ENCODE measurements around the gene DUSP7.

Gene DUSP7

GRCh38 chr3:52023860-52024764 lies 32.3 kb downstream of the DUSP7 start:
- no peak for DNase-seq

GRCh38 chr3:52023101-52023770 lies 33.1 kb downstream of the DUSP7 start:
- DNase-seq, result no peak

- DNase-seq, result no peak
Measured at GRCh38 chr3:52022323-52023100, 33.9 kb downstream of the DUSP7 start.

DNA sequence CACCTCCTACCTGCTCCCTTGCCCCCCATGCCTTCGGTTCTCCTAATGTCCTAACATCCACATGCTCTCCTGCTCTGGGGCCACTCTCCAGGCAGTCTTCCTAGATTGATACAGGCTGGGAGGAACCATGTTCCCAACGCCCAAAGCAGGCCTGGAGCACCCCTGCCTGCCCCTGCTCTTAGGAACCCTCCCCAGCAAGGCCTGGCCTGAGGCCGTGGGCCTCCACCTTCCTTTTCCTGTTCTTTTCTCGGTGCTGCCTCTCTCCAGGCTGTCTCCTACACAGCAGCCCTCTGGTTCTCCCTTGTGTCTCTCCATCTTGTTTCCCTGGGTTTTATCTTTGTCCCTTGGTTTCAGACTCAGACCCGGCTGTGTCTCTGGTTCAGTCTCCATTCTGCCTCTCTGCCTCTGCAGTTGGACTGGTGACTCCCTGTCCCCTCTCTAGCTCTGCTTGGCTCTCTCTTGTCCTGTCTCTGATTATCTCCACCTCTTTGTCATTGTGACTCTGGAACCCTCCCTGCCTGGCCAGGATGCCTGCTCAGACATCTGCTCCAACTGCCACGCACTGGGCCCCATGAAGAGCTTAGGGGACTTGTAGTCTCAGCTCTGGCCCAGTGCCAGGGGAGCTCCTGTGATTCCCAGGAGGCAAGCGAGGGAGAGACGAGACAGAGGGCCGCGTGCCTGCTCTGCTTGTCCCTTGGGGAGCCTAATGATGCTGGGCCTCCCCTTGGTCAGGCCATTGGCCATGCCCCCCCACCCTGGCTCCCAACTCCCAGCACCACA lies 34.7 kb downstream of the DUSP7 start:
- DNase-seq, result no peak

DNA sequence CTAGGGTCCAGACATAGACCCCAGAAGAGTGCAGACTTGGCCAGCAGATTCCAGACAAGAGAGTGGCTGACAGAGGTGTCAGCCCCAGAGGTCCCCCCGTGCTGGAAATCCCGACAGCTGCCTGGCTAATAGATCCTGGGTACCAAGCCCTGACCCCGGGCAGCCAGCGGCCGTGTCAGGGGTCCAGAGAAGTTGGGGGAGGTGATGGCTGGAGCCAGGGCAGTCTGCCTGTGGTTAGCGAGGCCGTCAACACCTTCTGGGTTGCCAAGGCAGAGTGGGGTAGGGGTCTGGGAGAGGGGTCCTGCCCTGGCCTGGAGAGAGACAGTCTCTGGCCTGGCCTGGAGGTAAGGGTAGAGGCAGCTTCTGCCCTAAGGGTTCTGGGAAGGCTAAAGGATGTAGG lies 35.6 kb downstream of the DUSP7 start:
- DNase-seq, result no peak

- no peak for DNase-seq
Measured at GRCh38 chr3:52019352-52020080, 36.9 kb downstream of the DUSP7 start.

DNA sequence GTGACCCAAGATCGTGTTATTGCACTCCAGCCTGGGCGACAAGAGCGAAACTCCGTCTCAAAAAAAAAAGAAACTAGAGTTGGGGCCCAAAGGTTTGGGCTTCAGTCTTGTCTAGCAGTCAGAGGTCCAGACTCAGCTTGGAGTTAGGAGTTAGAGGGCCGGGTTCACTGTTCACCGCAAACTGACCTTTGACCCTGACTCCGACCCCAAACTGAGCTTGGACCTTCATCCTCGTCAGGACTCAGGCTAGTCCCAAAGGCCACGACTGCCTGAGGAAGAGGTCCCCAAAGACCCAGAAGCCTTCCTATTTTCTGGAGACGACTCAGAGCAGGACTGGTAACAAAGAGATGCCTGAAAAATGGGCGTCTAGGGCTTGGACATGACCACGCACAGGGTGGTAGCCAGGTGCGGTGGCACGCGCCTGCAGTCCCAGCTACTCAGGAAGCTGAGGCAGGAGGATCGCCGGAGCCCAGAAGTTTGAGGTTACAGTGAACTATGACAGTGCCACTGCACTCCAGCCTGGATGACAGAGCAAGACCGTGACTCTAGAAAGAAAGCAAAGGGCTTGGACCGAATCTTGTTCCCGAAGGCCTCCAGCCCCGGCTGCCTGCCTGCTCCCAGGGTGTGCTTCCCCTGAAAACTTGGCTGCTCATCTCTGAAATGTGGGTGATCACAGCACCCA lies 37.9 kb downstream of the DUSP7 start:
- DNase-seq, result no peak

- no peak for DNase-seq
Measured at GRCh38 chr3:52017586-52017985, 38.8 kb downstream of the DUSP7 start.

DNA sequence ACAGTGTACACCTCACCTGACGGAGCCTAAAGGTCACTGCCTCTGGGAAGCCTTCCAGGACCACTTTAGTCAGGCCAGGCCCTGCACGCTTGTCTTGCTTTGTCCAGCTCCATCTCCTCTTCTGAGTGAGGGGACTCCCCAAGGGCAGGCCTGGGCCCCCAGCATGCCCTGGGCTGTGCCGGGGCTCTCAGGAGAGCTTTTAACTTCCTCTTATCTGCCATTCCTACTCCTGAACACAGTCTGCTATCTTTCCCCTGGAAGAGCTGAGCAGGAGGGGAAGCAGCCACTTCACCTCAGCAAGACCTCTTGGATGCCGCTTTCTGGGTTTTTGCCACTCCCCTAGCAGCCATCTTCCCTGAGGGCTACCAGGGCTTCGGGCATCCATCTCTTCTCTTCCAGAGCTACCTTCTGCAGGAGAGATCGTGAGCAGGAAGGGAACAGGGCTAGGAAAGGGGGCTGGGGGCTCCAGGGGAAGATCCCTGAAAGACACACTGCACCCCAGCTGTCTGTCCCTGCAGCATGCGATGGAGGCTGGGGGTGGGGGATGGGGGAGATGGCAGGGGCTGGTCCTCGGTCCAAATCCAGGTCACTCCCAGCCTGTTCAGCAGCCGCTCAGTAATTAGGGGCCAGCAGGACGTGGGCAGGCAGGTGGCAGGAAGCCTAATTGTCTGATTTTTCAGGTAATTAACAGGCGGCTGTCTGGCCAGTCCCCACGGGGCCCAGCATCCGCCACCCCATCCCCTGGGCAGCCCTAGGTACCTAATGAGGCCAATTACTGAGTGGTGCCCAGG lies 40.7 kb downstream of the DUSP7 start:
- DNase-seq, result no peak

DNA sequence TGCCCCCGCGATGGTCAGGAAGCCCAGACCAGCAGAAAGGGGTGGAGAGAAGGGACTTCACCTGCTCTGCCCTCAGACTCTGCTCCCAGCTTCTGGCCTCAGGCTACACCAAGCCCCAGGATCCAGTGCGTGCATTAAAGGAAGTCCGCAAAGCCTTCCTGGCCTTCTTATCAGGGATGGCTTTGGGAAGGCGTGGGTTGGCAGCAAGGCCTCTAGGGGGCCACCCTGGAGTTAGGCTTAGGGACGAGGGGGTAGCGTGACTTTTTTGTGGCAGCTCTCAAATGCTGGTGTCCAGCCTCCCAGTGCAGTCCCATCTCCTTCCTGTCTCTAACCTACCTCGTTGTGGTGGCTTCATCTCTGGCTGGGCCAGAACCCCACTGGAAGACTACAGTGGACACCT lies 41.8 kb downstream of the DUSP7 start:
- no peak for DNase-seq

- no peak for DNase-seq
Measured at GRCh38 chr3:52013802-52014598, 42.4 kb downstream of the DUSP7 start.

DNA sequence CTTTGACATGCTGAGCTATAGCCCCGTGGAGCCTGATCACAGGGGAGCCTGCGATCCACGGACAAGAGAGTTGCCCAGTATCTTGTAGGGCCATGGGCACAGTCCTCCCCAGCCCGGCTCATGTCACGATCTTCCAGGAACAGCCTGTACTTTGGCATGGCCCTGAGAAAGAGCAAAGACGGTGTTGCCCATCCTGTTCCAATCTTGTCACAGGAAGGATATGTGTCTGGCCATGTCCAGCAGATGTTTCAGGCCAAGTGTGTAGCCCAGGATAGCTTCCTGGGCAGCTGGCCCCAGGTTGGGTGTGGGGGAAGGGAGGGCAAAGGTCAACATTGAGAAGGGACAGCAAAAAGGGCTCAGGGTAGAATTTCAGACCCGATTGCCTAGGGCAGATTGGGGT lies 43.7 kb downstream of the DUSP7 start:
- no peak for DNase-seq

- no peak for DNase-seq
Measured at GRCh38 chr3:52010431-52010830, 45.9 kb downstream of the DUSP7 start.

DNA sequence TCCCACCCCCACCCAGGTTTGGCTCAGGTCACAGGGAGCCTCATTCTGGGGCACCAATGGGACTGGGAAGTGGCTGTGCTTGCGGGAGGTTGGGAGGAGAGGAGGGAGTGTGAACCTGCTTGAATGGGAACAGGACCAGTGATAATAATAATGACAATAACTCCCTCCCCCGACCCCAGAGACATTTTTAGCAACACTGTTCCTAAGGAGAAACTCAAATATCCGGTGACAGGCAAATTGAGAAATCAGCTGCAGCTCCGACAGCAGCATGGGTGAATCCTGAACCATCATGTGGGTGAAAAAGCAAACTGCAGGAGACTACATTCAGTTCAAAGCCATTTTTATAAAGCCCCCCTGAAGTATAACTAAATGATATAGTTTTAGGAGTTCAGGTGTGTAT lies 49.1 kb downstream of the DUSP7 start:
- DNase-seq, result no peak

DNA sequence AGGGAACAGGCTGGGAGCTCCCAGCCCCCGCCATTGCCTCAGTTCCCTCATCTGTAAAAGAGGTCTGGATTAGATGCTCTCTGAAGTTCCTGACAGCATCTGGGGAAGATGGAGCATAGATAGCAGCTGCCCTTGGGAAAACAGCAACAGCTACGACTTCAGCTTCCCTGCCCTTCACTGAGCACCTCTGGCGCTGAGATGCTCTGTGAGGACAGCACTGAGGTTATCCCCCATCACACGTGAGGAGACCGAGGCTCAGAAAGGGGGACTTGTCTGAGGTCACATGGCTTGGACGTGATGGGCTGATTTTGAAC lies 49.6 kb downstream of the DUSP7 start:
- DNase-seq, result no peak

GRCh38 chr3:52006017-52006819 lies 50.2 kb downstream of the DUSP7 start:
- DNase-seq, result no peak

DNA sequence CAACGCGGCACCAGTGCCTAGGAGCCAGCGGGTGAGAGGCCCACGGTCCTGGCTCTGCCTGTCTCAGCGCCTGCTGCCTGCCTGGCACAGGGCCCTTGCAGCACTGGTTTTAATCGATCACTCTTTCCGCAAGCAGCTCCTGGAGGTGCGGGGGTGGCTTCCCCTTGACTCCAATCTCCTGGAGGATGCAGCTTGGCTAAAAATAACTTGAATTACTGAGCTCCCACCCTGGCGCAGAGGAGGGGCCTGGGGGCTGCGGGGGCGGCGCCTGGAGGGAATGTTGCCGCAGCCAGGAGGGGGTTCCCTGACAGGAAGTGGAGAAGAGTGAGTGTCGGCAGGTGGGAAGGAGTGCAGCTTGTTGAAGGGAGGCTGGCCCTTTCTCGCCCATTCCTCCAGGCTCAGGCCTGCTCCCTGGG lies 50.8 kb downstream of the DUSP7 start:
- DNase-seq, result no peak

DNA sequence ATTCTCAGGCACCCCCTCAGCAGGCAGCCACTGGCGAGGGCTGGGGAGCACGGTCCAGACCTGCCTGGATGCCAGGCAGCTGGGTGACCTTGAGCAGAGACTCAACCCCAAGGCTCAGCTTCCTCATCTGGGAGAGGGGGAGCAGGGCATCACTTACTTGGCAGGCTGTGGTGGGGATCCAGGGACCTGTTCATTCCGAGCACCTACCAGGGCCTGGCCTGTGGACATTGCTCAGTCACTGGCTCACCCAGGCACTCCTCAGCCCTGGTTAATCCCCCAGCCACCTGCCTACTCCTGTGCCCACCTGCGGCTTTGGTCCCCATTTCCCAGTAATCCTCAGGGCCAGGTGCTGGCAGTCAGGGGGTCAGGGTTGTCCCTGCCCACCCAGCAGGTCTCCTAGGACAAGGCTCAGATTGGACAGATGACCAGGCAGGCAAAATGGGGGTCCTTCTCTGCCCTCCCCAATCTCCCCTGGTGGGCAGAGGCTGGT lies 51.4 kb downstream of the DUSP7 start:
- no peak for DNase-seq
